KBM-7 (cell line): ENCODE measurements around the gene ATF7.
A peak's percentile ranks its signal among the peaks of the same experiment; 100 is the strongest.
"Not testable (repeated sequence)": the region's sequence is repeated elsewhere in the genome, so short reads cannot be mapped to it uniquely, and the experiment has no call there.

ENCODE experiments used
- DNase-seq: peaks from one replicate; pipeline ENCODE4 v3.0.0-alpha.2; 2015
- in situ Hi-C: fragments of 300-500 bp; cut with MboI; formaldehyde crosslinking; loops from 2 replicates; pipeline ENCODE4 v1.14.3; 2020; ENCODE audit warnings: low sequenced_read_pairs, low pct_unique_long_range_greater_than_20kb, mixed read lengths

Gene ATF7

GRCh38 chr12:53601296-53601847 is 24.8 kb downstream of the ATF7 start:
- in situ Hi-C loops: no loop called here
- peak; percentile 61 for DNase-seq

- no peak for DNase-seq
- in situ Hi-C loops: no loop called here
These were observed 25.5 kb downstream of the ATF7 start for GRCh38 chr12:53600490-53601295.

GRCh38 chr12:53599579-53599978 is 26.6 kb downstream of the ATF7 start:
- DNase-seq: no peak
- in situ Hi-C loops: no loop called here

- in situ Hi-C loops, DNase-seq: not testable (repeated sequence)
These were observed 27.2 kb downstream of the ATF7 start for GRCh38 chr12:53598971-53599370.

GRCh38 chr12:53596920-53597363 is 29.2 kb downstream of the ATF7 start:
- in situ Hi-C loops: no loop called here
- no peak for DNase-seq

GRCh38 chr12:53594897-53595615 is 31.1 kb downstream of the ATF7 start:
- no peak for DNase-seq
- in situ Hi-C loops: no loop called here

- DNase-seq: no peak
- in situ Hi-C loops: no loop called here
These were observed 32.5 kb downstream of the ATF7 start for GRCh38 chr12:53593707-53594106.

GRCh38 chr12:53593031-53593430 is 33.2 kb downstream of the ATF7 start:
- in situ Hi-C loops: no loop called here
- no peak for DNase-seq

- in situ Hi-C loops: no loop called here
- DNase-seq: no peak
These were observed 33.8 kb downstream of the ATF7 start for GRCh38 chr12:53592426-53592825.

- no peak for DNase-seq
- in situ Hi-C loops: no loop called here
These were observed 34.6 kb downstream of the ATF7 start for GRCh38 chr12:53591301-53592206.

- in situ Hi-C loops: no loop called here
- DNase-seq: no peak
These were observed 35.5 kb downstream of the ATF7 start for GRCh38 chr12:53590652-53591051.

GRCh38 chr12:53589915-53590314 is 36.3 kb downstream of the ATF7 start:
- DNase-seq: no peak
- in situ Hi-C loops: no loop called here

GRCh38 chr12:53589423-53589822 is 36.8 kb downstream of the ATF7 start:
- DNase-seq: no peak
- in situ Hi-C loops: no loop called here

GRCh38 chr12:53588123-53588522 is 38.1 kb downstream of the ATF7 start:
- no peak for DNase-seq
- in situ Hi-C loops: no loop called here

GRCh38 chr12:53586745-53587144 is 39.4 kb downstream of the ATF7 start:
- DNase-seq: no peak
- in situ Hi-C loops: no loop called here

GRCh38 chr12:53585448-53586125 is 40.6 kb downstream of the ATF7 start:
- no peak for DNase-seq
- in situ Hi-C loops: no loop called here

GRCh38 chr12:53579545-53579955 is 46.6 kb downstream of the ATF7 start:
- no peak for DNase-seq
- in situ Hi-C loops: no loop called here

- no peak for DNase-seq
- in situ Hi-C loops: no loop called here
These were observed 47.4 kb downstream of the ATF7 start for GRCh38 chr12:53578783-53579182.

- DNase-seq: no peak
- in situ Hi-C loops: no loop called here
These were observed 48.2 kb downstream of the ATF7 start for GRCh38 chr12:53577941-53578352.
